Stimulated activated CD8-positive, alpha-beta memory T cell treated with anti-CD3 and anti-CD28 coated beads, Interleukin-12 subunit alpha, Interleukin-12 subunit beta, amount 100 ng/mL, for 1 hour (primary cell): ENCODE data around the gene MRPL55.

ENCODE experiments used
- DNase-seq: peaks from one replicate; pipeline ENCODE4 v3.0.0-alpha.2; 2020; ENCODE audit warnings: low read depth

Gene MRPL55

GRCh38 chr1:228147768-228148167 lies 38.7 kb upstream of the MRPL55 start:
- no peak for DNase-seq

- DNase-seq = no peak
Observed at GRCh38 chr1:228147151-228147693, 38.1 kb upstream of the MRPL55 start.

GRCh38 chr1:228146417-228147150 lies 37.5 kb upstream of the MRPL55 start:
- no peak for DNase-seq

GRCh38 chr1:228145463-228146416 lies 36.6 kb upstream of the MRPL55 start:
- DNase-seq = no peak

- DNase-seq = no peak
Observed at GRCh38 chr1:228144993-228145343, 35.9 kb upstream of the MRPL55 start.

- DNase-seq = no peak
Observed at GRCh38 chr1:228144193-228144992, 35.3 kb upstream of the MRPL55 start.

GRCh38 chr1:228143480-228144192 lies 34.5 kb upstream of the MRPL55 start:
- no peak for DNase-seq

GRCh38 chr1:228142701-228143136 lies 33.6 kb upstream of the MRPL55 start:
- DNase-seq = no peak

GRCh38 chr1:228142155-228142691 lies 33.1 kb upstream of the MRPL55 start:
- no peak for DNase-seq

- no peak for DNase-seq
Observed at GRCh38 chr1:228141226-228142044, 32.3 kb upstream of the MRPL55 start.

GRCh38 chr1:228140724-228141225 lies 31.7 kb upstream of the MRPL55 start:
- no peak for DNase-seq

GRCh38 chr1:228139931-228140723 lies 31.0 kb upstream of the MRPL55 start, which contains the start of gene GUK1:
Gene GUK1 (plus strand): TSS chr1:228140279. CDS start chr1:228140303, 24 bp downstream.
- DNase-seq = peak; percentile 100

GRCh38 chr1:228139406-228139930 lies 30.4 kb upstream of the MRPL55 start:
- no peak for DNase-seq

- DNase-seq = no peak
Observed at GRCh38 chr1:228136901-228137300, 27.8 kb upstream of the MRPL55 start.

GRCh38 chr1:228134591-228134990 lies 25.5 kb upstream of the MRPL55 start:
- no peak for DNase-seq

GRCh38 chr1:228131766-228132165 lies 22.7 kb upstream of the MRPL55 start:
- DNase-seq = no peak

- no peak for DNase-seq
Observed at GRCh38 chr1:228125185-228125584, 16.1 kb upstream of the MRPL55 start.

GRCh38 chr1:228123505-228123904 lies 14.4 kb upstream of the MRPL55 start:
- DNase-seq = no peak
